Measurements from ENCODE around the gene NFIA.

NFIA gene

GRCh38 chr1:61089338-61089737, 7.0 kb downstream of the NFIA start:
- no peaks in the 10 kb centered on the region for H3K27me3 ChIP-seq (ENCODE audit: insufficient read depth, low read length, poor library complexity, severe bottlenecking)
- TF ChIP-seq EZH2phosphoT487 (IDR thresholded peaks at IDR 0.05; ENCODE audit: borderline replicate concordance) (no peak), CTCF (conservative IDR thresholded peaks at IDR 0.05; ENCODE audit: low read length) (no peak)
- H3K4me1 ChIP-seq (ENCODE audit: insufficient read depth, low read length, poor library complexity, severe bottlenecking), result no peaks in the 10 kb centered on the region
- H2AFZ ChIP-seq (ENCODE audit: low read length), result no peak overlapping the region
- H3K9ac ChIP-seq (ENCODE audit: low read depth, low read length, poor library complexity, severe bottlenecking), result no peak overlapping the region
- H3K4me3 ChIP-seq (ENCODE audit: low read length, poor library complexity, severe bottlenecking), result no peak overlapping the region
- peaks cover 3% of the 10 kb centered on the region; the same call in 1 of the 2 replicates for H3F3A ChIP-seq (ENCODE audit: low read depth)
- H4K20me1 ChIP-seq (ENCODE audit: insufficient read depth, low read length, poor library complexity, severe bottlenecking), result no peaks in the 10 kb centered on the region
- no peaks in the 10 kb centered on the region for H3K9me3 ChIP-seq (ENCODE audit: insufficient read depth, low read depth, low read length)
- H3K79me2 ChIP-seq (ENCODE audit: insufficient read depth, low read length), result no peaks in the 10 kb centered on the region
- H3K4me2 ChIP-seq (ENCODE audit: low read depth, low read length, poor library complexity, severe bottlenecking), result no peak overlapping the region
- no peaks in the 10 kb centered on the region for H3K9me2 ChIP-seq (replicated peaks; ENCODE audit: low read depth, low read length)
- H3K36me3 ChIP-seq (ENCODE audit: insufficient read depth, low read length), result no peaks in the 10 kb centered on the region

GRCh38 chr1:61089741-61090140, 7.4 kb downstream of the NFIA start:
- H3K4me3 ChIP-seq (ENCODE audit: low read length, poor library complexity, severe bottlenecking), result no peak overlapping the region

GRCh38 chr1:61090546-61091202, 8.3 kb downstream of the NFIA start:
- Histone ChIP-seq H3K4me2 (ENCODE audit: low read depth, low read length, poor library complexity, severe bottlenecking) (no peak overlapping the region), H3K79me2 (ENCODE audit: insufficient read depth, low read length) (no peaks in the 10 kb centered on the region), H3K4me3 (ENCODE audit: low read length, poor library complexity, severe bottlenecking) (no peak overlapping the region), H2AFZ (ENCODE audit: low read length) (no peak overlapping the region; the same call in 1 of the 2 replicates), H4K20me1 (ENCODE audit: insufficient read depth, low read length, poor library complexity, severe bottlenecking) (no peaks in the 10 kb centered on the region), H3K9me2 (replicated peaks; ENCODE audit: low read depth, low read length) (no peaks in the 10 kb centered on the region), H3K9me3 (ENCODE audit: insufficient read depth, low read depth, low read length) (no peaks in the 10 kb centered on the region), H3K9ac (ENCODE audit: low read depth, low read length, poor library complexity, severe bottlenecking) (no peak overlapping the region), H3K4me1 (ENCODE audit: insufficient read depth, low read length, poor library complexity, severe bottlenecking) (no peaks in the 10 kb centered on the region), H3K36me3 (ENCODE audit: insufficient read depth, low read length) (no peaks in the 10 kb centered on the region), H3K27me3 (ENCODE audit: insufficient read depth, low read length, poor library complexity, severe bottlenecking) (no peaks in the 10 kb centered on the region), H3F3A (ENCODE audit: low read depth) (no peaks in the 10 kb centered on the region)
- TF ChIP-seq EZH2phosphoT487 (IDR thresholded peaks at IDR 0.05; ENCODE audit: borderline replicate concordance), result no peak
- TF ChIP-seq CTCF (conservative IDR thresholded peaks at IDR 0.05; ENCODE audit: low read length), result no peak

More at GRCh38 chr1:61089741-61090140, 7.4 kb downstream of the NFIA start:
- H3K4me2 ChIP-seq (ENCODE audit: low read depth, low read length, poor library complexity, severe bottlenecking), result no peak overlapping the region
- H3K36me3 ChIP-seq (ENCODE audit: insufficient read depth, low read length), result no peaks in the 10 kb centered on the region
- H3K79me2 ChIP-seq (ENCODE audit: insufficient read depth, low read length), result no peaks in the 10 kb centered on the region
- TF ChIP-seq EZH2phosphoT487 (IDR thresholded peaks at IDR 0.05; ENCODE audit: borderline replicate concordance) (no peak), CTCF (conservative IDR thresholded peaks at IDR 0.05; ENCODE audit: low read length) (no peak)
- no peak overlapping the region for H2AFZ ChIP-seq (ENCODE audit: low read length)
- H3F3A ChIP-seq (ENCODE audit: low read depth), result no peaks in the 10 kb centered on the region
- H3K4me1 ChIP-seq (ENCODE audit: insufficient read depth, low read length, poor library complexity, severe bottlenecking), result no peaks in the 10 kb centered on the region
- no peaks in the 10 kb centered on the region for H3K27me3 ChIP-seq (ENCODE audit: insufficient read depth, low read length, poor library complexity, severe bottlenecking)
- H3K9me2 ChIP-seq (replicated peaks; ENCODE audit: low read depth, low read length), result no peaks in the 10 kb centered on the region
- no peaks in the 10 kb centered on the region for H3K9me3 ChIP-seq (ENCODE audit: insufficient read depth, low read depth, low read length)
- H3K9ac ChIP-seq (ENCODE audit: low read depth, low read length, poor library complexity, severe bottlenecking), result no peak overlapping the region
- H4K20me1 ChIP-seq (ENCODE audit: insufficient read depth, low read length, poor library complexity, severe bottlenecking), result no peaks in the 10 kb centered on the region

Data from Loucy (cell line).